Effector memory CD4-positive, alpha-beta T cell (primary cell): ENCODE data around the gene SFMBT2.
"Not testable (repeated sequence)": the region's sequence is repeated elsewhere in the genome, so short reads cannot be mapped to it uniquely, and the experiment has no call there.

Experiments
- DNase-seq, 3 donors: peaks; one replicate each; pipeline ENCODE4 v3.0.0-alpha.2; 2020
- H3K27ac ChIP-seq: 2 replicates; pipeline ENCODE4 v1.7.0; 2013; ENCODE audit warnings: mild to moderate bottlenecking, low read length, moderate library complexity; ENCODE audit not compliant: insufficient read depth, poor library complexity, severe bottlenecking
- H3K27me3 ChIP-seq: replicated peaks from 2 replicates; pipeline ENCODE4 v1.7.0; 2013; ENCODE audit warnings: mild to moderate bottlenecking, low read length; ENCODE audit not compliant: insufficient read depth, control insufficient read depth, poor library complexity, severe bottlenecking
- H3K36me3 ChIP-seq: 2 replicates; pipeline ENCODE4 v1.7.0; 2013; ENCODE audit warnings: mild to moderate bottlenecking, low read length, moderate library complexity; ENCODE audit not compliant: control insufficient read depth, insufficient read depth
- H3K4me1 ChIP-seq: 2 replicates; pipeline ENCODE4 v1.7.0; 2013; ENCODE audit warnings: low read length, mild to moderate bottlenecking; ENCODE audit not compliant: control insufficient read depth, insufficient read depth, poor library complexity, severe bottlenecking
- H3K4me3 ChIP-seq: 2 replicates; pipeline ENCODE4 v1.7.0; 2013; ENCODE audit warnings: low read length, low read depth, mild to moderate bottlenecking; ENCODE audit not compliant: insufficient read depth, poor library complexity, severe bottlenecking
- H3K9me3 ChIP-seq: 2 replicates; pipeline ENCODE4 v1.7.0; 2013; ENCODE audit warnings: mild to moderate bottlenecking, low read length, moderate library complexity; ENCODE audit not compliant: control insufficient read depth

SFMBT2 gene

GRCh38 chr10:7199152-7199760 is 211.6 kb downstream of the SFMBT2 start:
- Histone ChIP-seq H3K4me1 (peaks cover under 1% of the 10 kb centered on the region), H3K36me3 (peaks cover 7% of the 10 kb centered on the region), H3K27ac (no peak overlapping the region), H3K4me3 (no peak overlapping the region), H3K9me3 (no peaks in the 10 kb centered on the region), H3K27me3 (no peaks in the 10 kb centered on the region)
- DNase-seq = no peak

- no peak overlapping the region for H3K4me3 ChIP-seq
- no peaks in the 10 kb centered on the region for H3K27me3 ChIP-seq
- H3K9me3 ChIP-seq = no peaks in the 10 kb centered on the region
- peaks cover 21% of the 10 kb centered on the region for H3K4me1 ChIP-seq
- no peak overlapping the region for H3K27ac ChIP-seq
- DNase-seq = no peak
- peaks cover 4% of the 10 kb centered on the region for H3K36me3 ChIP-seq
These were observed 214.6 kb downstream of the SFMBT2 start for GRCh38 chr10:7196284-7196683.

- no peaks in the 10 kb centered on the region for H3K27me3 ChIP-seq
- H3K9me3 ChIP-seq = no peaks in the 10 kb centered on the region
- no peak overlapping the region for H3K4me3 ChIP-seq
- H3K27ac ChIP-seq = no peak overlapping the region
- peaks cover 4% of the 10 kb centered on the region for H3K36me3 ChIP-seq
- H3K4me1 ChIP-seq = peaks cover 21% of the 10 kb centered on the region
- DNase-seq = no peak
These were observed 215.7 kb downstream of the SFMBT2 start for GRCh38 chr10:7195118-7195517.

DNA sequence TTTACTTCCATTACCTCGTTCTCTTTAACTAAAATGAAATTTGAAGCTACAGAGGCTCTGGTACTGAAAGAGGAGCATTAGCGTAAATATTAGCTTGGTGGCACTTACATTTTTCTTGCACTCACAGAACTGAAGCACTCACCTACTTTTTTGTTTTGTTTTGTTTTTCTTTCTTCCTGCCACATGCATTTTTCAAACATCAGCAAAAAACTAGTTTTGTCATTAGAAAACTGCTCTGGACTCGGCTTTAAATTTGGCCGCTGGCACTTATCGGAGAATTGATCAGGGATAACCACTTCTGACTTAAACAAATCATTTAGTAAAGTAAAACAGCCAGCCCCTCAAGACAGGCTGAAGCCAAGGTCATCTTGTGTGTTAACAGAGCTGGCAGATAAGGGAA is 216.3 kb downstream of the SFMBT2 start:
- no peak for DNase-seq
- no peaks in the 10 kb centered on the region for H3K9me3 ChIP-seq
- H3K36me3 ChIP-seq = peaks cover 4% of the 10 kb centered on the region
- peaks cover 21% of the 10 kb centered on the region for H3K4me1 ChIP-seq
- no peak overlapping the region for H3K4me3 ChIP-seq
- no peaks in the 10 kb centered on the region for H3K27me3 ChIP-seq
- no peak overlapping the region for H3K27ac ChIP-seq

- H3K9me3 ChIP-seq = no peaks in the 10 kb centered on the region
- DNase-seq = peak in 1 of 3 donors; percentile 4
- H3K4me3 ChIP-seq = peak overlapping the region; percentile 13
- peak overlapping the region; percentile 51 for H3K27ac ChIP-seq
- no peaks in the 10 kb centered on the region for H3K27me3 ChIP-seq
- peaks cover 21% of the 10 kb centered on the region for H3K4me1 ChIP-seq
- H3K36me3 ChIP-seq = peaks cover 2% of the 10 kb centered on the region
These were observed 217.5 kb downstream of the SFMBT2 start for GRCh38 chr10:7193369-7193768.

- DNase-seq = peak; percentile 12 to 43 (median 13)
- H3K4me1 ChIP-seq = peaks cover 21% of the 10 kb centered on the region
- H3K27ac ChIP-seq = peak overlapping the region; percentile 51
- peak overlapping the region; percentile 13 for H3K4me3 ChIP-seq
- H3K9me3 ChIP-seq = no peaks in the 10 kb centered on the region
- no peaks in the 10 kb centered on the region for H3K36me3 ChIP-seq
- H3K27me3 ChIP-seq = no peaks in the 10 kb centered on the region
These were observed 217.9 kb downstream of the SFMBT2 start for GRCh38 chr10:7192831-7193361.

DNA sequence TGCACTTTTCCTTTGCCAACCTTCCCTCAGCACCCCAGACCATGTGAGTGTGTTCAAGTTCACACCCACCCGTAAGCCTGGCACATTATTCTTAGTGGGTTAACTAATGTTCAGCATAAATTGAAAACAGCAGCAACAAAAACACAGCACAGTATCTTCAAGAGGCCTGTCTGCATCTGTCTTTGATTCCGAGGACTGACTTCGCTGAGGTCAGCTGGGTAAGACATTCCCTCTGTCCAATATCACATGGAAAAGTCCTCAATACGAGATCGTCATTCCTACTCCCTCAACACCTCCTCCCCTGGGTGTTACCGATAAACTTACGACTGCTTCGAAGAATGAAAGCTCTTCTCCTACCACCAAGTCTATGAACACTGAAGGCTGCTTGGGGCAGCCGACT is 218.8 kb downstream of the SFMBT2 start:
- no peaks in the 10 kb centered on the region for H3K27me3 ChIP-seq
- peak overlapping the region; percentile 51 for H3K27ac ChIP-seq
- H3K4me3 ChIP-seq = no peak overlapping the region
- peaks cover 21% of the 10 kb centered on the region for H3K4me1 ChIP-seq
- H3K36me3 ChIP-seq = no peaks in the 10 kb centered on the region
- H3K9me3 ChIP-seq = no peaks in the 10 kb centered on the region
- DNase-seq = no peak

- not testable (repeated sequence) for H3K27ac ChIP-seq, DNase-seq, H3K36me3 ChIP-seq, H3K4me3 ChIP-seq, H3K27me3 ChIP-seq, H3K9me3 ChIP-seq
- peaks cover 21% of the 10 kb centered on the region for H3K4me1 ChIP-seq
These were observed 220.1 kb downstream of the SFMBT2 start for GRCh38 chr10:7190772-7191171.

- Histone ChIP-seq H3K9me3 (no peaks in the 10 kb centered on the region), H3K27me3 (no peaks in the 10 kb centered on the region), H3K36me3 (no peaks in the 10 kb centered on the region), H3K4me3 (no peak overlapping the region), H3K27ac (no peak overlapping the region), H3K4me1 (peaks cover 21% of the 10 kb centered on the region)
- no peak for DNase-seq
These were observed 220.9 kb downstream of the SFMBT2 start for GRCh38 chr10:7189909-7190308.

- no peak for DNase-seq
- no peaks in the 10 kb centered on the region for H3K36me3 ChIP-seq
- H3K4me3 ChIP-seq = no peak overlapping the region
- no peaks in the 10 kb centered on the region for H3K27me3 ChIP-seq
- H3K27ac ChIP-seq = no peak overlapping the region
- H3K4me1 ChIP-seq = peaks cover 13% of the 10 kb centered on the region
- no peaks in the 10 kb centered on the region for H3K9me3 ChIP-seq
These were observed 222.3 kb downstream of the SFMBT2 start for GRCh38 chr10:7188456-7189050.
